ENCODE results near the gene SGTA. TPM values are rescaled to one million over a fixed set of nuclear protein-coding genes. Genes with fewer than 3 reads are reported as not detected.

The SGTA gene
- polyA plus RNA-seq, 3 donors: 21.6 to 35.4 (median 22.0) TPM

- Histone ChIP-seq H3K9ac (ENCODE audit: insufficient read depth, low read length, poor library complexity, severe bottlenecking) (no peak overlapping the region), H3K79me2 (ENCODE audit: insufficient read depth, low read length) (peaks cover 28% of the 10 kb centered on the region), H3K36me3 (replicated peaks in 1 of 2; ENCODE audit: control insufficient read depth in 1 of 2, insufficient read depth in 2 of 2, low read length in 2 of 2) (peaks cover 26 to 53% of the 10 kb centered on the region in 2 donors), H3K27me3 (ENCODE audit: control insufficient read depth in 2 of 2, insufficient read depth in 2 of 2, low read length in 2 of 2) (no peaks in the 10 kb centered on the region), H3K27ac (ENCODE audit: low read depth in 1 of 2, low read length in 2 of 2) (peak overlapping the region in 1 of 2 donors; percentile 6), H2AFZ (ENCODE audit: insufficient read depth, low read depth, low read length, poor library complexity, severe bottlenecking) (no peak overlapping the region), H3K4me3 (replicated peaks in 1 of 3; ENCODE audit: low read depth in 2 of 3, low read length in 3 of 3) (peak overlapping the region in 1 of 3 experiments; percentile 30), H3K9me3 (replicated peaks in 1 of 2; ENCODE audit: control insufficient read depth in 1 of 2, insufficient read depth in 1 of 2, low read length in 2 of 2) (no peaks in the 10 kb centered on the region), H4K20me1 (ENCODE audit: insufficient read depth, low read length) (no peaks in the 10 kb centered on the region), H3K4me2 (replicated peaks; ENCODE audit: extremely low read depth, low read length, poor library complexity, severe bottlenecking) (peak overlapping the region; percentile 57), H3K4me1 (ENCODE audit: control insufficient read depth in 1 of 2, insufficient read depth in 2 of 2, low read length in 2 of 2) (peaks cover 15 to 26% of the 10 kb centered on the region in 2 donors)
- Mint-ChIP-seq H3K36me3 (peaks cover 35 to 52% of the 10 kb centered on the region in 2 donors), H3K27me3 (ENCODE audit: low read depth in 3 of 3) (peaks cover 3 to 7% (median 4%) of the 10 kb centered on the region in 3 donors), H3K27ac (peak overlapping the region in 5 of 7 donors; percentile 0 to 61 (median 60)), H3K4me1 (peaks cover 27% of the 10 kb centered on the region), H3K9me3 (peaks cover 0 to 3% (median 1%) of the 10 kb centered on the region in 7 donors), H3K4me3 (peak overlapping the region in 1 of 2 donors; percentile 67)
- no peak for TF ChIP-seq CTCF (IDR thresholded peaks at IDR 0.05)
- WGBS (ENCODE audit: insufficient coverage): 83% methylated on average over 10 of the region's 15 CpGs
- no peak for DNase-seq
- intact Hi-C loops (cut with micrococcal nuclease): no loop called here
Observed at GRCh38 chr19:2736550-2737190, 46.4 kb downstream of the SGTA start.

- peaks cover 0 to 2% (median under 1%) of the 10 kb centered on the region in 3 donors for H3K27me3 Mint-ChIP-seq (ENCODE audit: low read depth in 3 of 3)
- H3K4me3 Mint-ChIP-seq: no peak overlapping the region
- Histone ChIP-seq H4K20me1 (ENCODE audit: insufficient read depth, low read length) (no peaks in the 10 kb centered on the region), H3K4me2 (replicated peaks; ENCODE audit: extremely low read depth, low read length, poor library complexity, severe bottlenecking) (no peak overlapping the region), H2AFZ (ENCODE audit: insufficient read depth, low read depth, low read length, poor library complexity, severe bottlenecking) (no peak overlapping the region), H3K79me2 (ENCODE audit: insufficient read depth, low read length) (peaks cover 28% of the 10 kb centered on the region), H3K36me3 (replicated peaks in 1 of 2; ENCODE audit: control insufficient read depth in 1 of 2, insufficient read depth in 2 of 2, low read length in 2 of 2) (peaks cover 26 to 53% of the 10 kb centered on the region in 2 donors), H3K9me3 (replicated peaks in 1 of 2; ENCODE audit: control insufficient read depth in 1 of 2, insufficient read depth in 1 of 2, low read length in 2 of 2) (no peaks in the 10 kb centered on the region), H3K27me3 (ENCODE audit: control insufficient read depth in 2 of 2, insufficient read depth in 2 of 2, low read length in 2 of 2) (no peaks in the 10 kb centered on the region), H3K4me1 (ENCODE audit: control insufficient read depth in 1 of 2, insufficient read depth in 2 of 2, low read length in 2 of 2) (peaks cover 14 to 26% of the 10 kb centered on the region in 2 donors), H3K4me3 (replicated peaks in 1 of 3; ENCODE audit: low read depth in 2 of 3, low read length in 3 of 3) (no peak overlapping the region), H3K27ac (ENCODE audit: low read depth in 1 of 2, low read length in 2 of 2) (peak overlapping the region in 1 of 2 donors; percentile 6), H3K9ac (ENCODE audit: insufficient read depth, low read length, poor library complexity, severe bottlenecking) (no peak overlapping the region)
- H3K36me3 Mint-ChIP-seq: peaks cover 35 to 52% of the 10 kb centered on the region in 2 donors
- peaks cover 27% of the 10 kb centered on the region for H3K4me1 Mint-ChIP-seq
- H3K9me3 Mint-ChIP-seq: peaks cover 0 to 3% (median 0%) of the 10 kb centered on the region in 7 donors
- intact Hi-C loops (cut with micrococcal nuclease): no loop called here
- no peak for DNase-seq
- 98% methylated on average over 6 of the region's 12 CpGs for WGBS (ENCODE audit: insufficient coverage)
- no peak for TF ChIP-seq CTCF (IDR thresholded peaks at IDR 0.05)
- H3K27ac Mint-ChIP-seq: no peak overlapping the region
Observed at GRCh38 chr19:2735374-2735773, 47.7 kb downstream of the SGTA start.
